Measurements from ENCODE around the gene SHC2. TPM values are rescaled to one million over a fixed set of nuclear protein-coding genes. Genes with fewer than 3 reads are reported as not detected.

The SHC2 gene
- polyA plus RNA-seq, 1 donor, result 27.7 TPM

- no peak for DNase-seq
Observed at GRCh38 chr19:474126-475078, 13.6 kb upstream of the SHC2 start.

- DNase-seq, result no peak
Observed at GRCh38 chr19:472005-472858, 11.4 kb upstream of the SHC2 start.

GRCh38 chr19:470701-471100, 9.9 kb upstream of the SHC2 start:
- no peak for DNase-seq

- DNase-seq, result no peak
Observed at GRCh38 chr19:469833-470232, 9.0 kb upstream of the SHC2 start.

GRCh38 chr19:468587-469256, 7.9 kb upstream of the SHC2 start:
- DNase-seq, result no peak

GRCh38 chr19:467554-467953, 6.7 kb upstream of the SHC2 start:
- no peak for DNase-seq

GRCh38 chr19:465056-465816, 4.4 kb upstream of the SHC2 start:
- no peak for DNase-seq

- DNase-seq, result no peak
Observed at GRCh38 chr19:464208-464545, 3.3 kb upstream of the SHC2 start.

- DNase-seq, result no peak
Observed at GRCh38 chr19:463483-464207, 2.8 kb upstream of the SHC2 start.

- DNase-seq, result no peak
Observed at GRCh38 chr19:461721-462551, 1.1 kb upstream of the SHC2 start.

GRCh38 chr19:459724-460511, 915 bp downstream of the SHC2 start:
- DNase-seq, result peak; percentile 68

GRCh38 chr19:458091-459042, 2.5 kb downstream of the SHC2 start:
- no peak for DNase-seq

- DNase-seq, result no peak
Observed at GRCh38 chr19:457636-458035, 3.2 kb downstream of the SHC2 start.

- DNase-seq, result no peak
Observed at GRCh38 chr19:456547-457110, 4.2 kb downstream of the SHC2 start.

- DNase-seq, result no peak
Observed at GRCh38 chr19:455851-456546, 4.8 kb downstream of the SHC2 start.

GRCh38 chr19:455031-455705, 5.7 kb downstream of the SHC2 start:
- DNase-seq, result no peak

- DNase-seq, result no peak
Observed at GRCh38 chr19:453606-454005, 7.2 kb downstream of the SHC2 start.
